PFSK-1 (cell line): ENCODE data around the gene C1QBP.

Experiments
- FOXP2 ChIP-seq: optimal IDR thresholded peaks from 2 replicates; pipeline ENCODE3; 2011; ENCODE audit warnings: borderline replicate concordance, control low read depth, inconsistent platforms; ENCODE audit not compliant: insufficient read depth; ENCODE audit errors: extremely low read length, extremely low read depth
- POLR2AphosphoS5 ChIP-seq: IDR thresholded peaks from 2 replicates; pipeline ENCODE4 v1.6.1; 2012; ENCODE audit warnings: low read depth, mild to moderate bottlenecking, control low read depth, low read length, moderate library complexity
- REST ChIP-seq, 2 experiments: IDR thresholded peaks; 2 replicates each; pipeline versions ENCODE4 v1.6.1 to v1.8.0; 2011 to 2012; ENCODE audit warnings: low read depth in 2 of 2, low read length in 2 of 2, control low read depth in 1 of 2, inconsistent platforms in 1 of 2, mild to moderate bottlenecking in 1 of 2, moderate library complexity in 1 of 2; ENCODE audit not compliant: insufficient read depth in 1 of 2
- SIN3A ChIP-seq: IDR thresholded peaks from 2 replicates; pipeline ENCODE4 v1.6.1; 2012; ENCODE audit warnings: mild to moderate bottlenecking, low read length, moderate library complexity, borderline replicate concordance; ENCODE audit not compliant: insufficient read depth
- TAF1 ChIP-seq: IDR thresholded peaks from 2 replicates; pipeline ENCODE4 v1.6.1; 2012; ENCODE audit warnings: low read length, control low read depth, borderline replicate concordance; ENCODE audit not compliant: insufficient read depth

The C1QBP gene

GRCh38 chr17:5467416-5467815, 28.5 kb upstream of the C1QBP start:
- TF ChIP-seq SIN3A (peak; percentile 3; the same call in 1 of the 2 replicates), FOXP2 (no peak)

- TF ChIP-seq FOXP2 (no peak), POLR2AphosphoS5 (no peak), SIN3A (no peak), REST (IDR thresholded peaks at IDR 0.05; ENCODE audit: insufficient read depth in 1 of 2, low read depth in 2 of 2, low read length in 2 of 2) (no peak), TAF1 (no peak)
Observed at GRCh38 chr17:5466295-5466694, 27.3 kb upstream of the C1QBP start.

- TF ChIP-seq POLR2AphosphoS5 (no peak), FOXP2 (no peak), SIN3A (no peak), REST (IDR thresholded peaks at IDR 0.05; ENCODE audit: insufficient read depth in 1 of 2, low read depth in 2 of 2, low read length in 2 of 2) (no peak), TAF1 (no peak)
Observed at GRCh38 chr17:5464717-5465507, 26.0 kb upstream of the C1QBP start.

GRCh38 chr17:5446786-5447185, 7.8 kb upstream of the C1QBP start:
- no peak for TF ChIP-seq REST (IDR thresholded peaks at IDR 0.05; ENCODE audit: insufficient read depth in 1 of 2, low read depth in 2 of 2, low read length in 2 of 2)

- TF ChIP-seq SIN3A, result no peak
- no peak for TF ChIP-seq FOXP2
- TF ChIP-seq REST (IDR thresholded peaks at IDR 0.05; ENCODE audit: insufficient read depth in 1 of 2, low read depth in 2 of 2, low read length in 2 of 2), result no peak
- TF ChIP-seq TAF1, result no peak
- no peak for TF ChIP-seq POLR2AphosphoS5
Observed at GRCh38 chr17:5444209-5444608, 5.3 kb upstream of the C1QBP start.
